Mammary epithelial cell (primary cell): ENCODE results near the gene F5.

Source experiments
- CTCF ChIP-seq, 2 donors: IDR thresholded peaks in 1 of 2; conservative IDR thresholded peaks in 1 of 2; 2 replicates each; pipeline ENCODE4 v1.5.1; 2011 to 2012; ENCODE audit warnings: inconsistent platforms in 2 of 2, low read length in 2 of 2, mild to moderate bottlenecking in 2 of 2, control low read depth in 1 of 2, low read depth in 1 of 2; ENCODE audit not compliant: insufficient read depth in 1 of 2; ENCODE audit errors: extremely low read depth in 1 of 2
- EZH2 ChIP-seq: IDR thresholded peaks from 2 replicates; pipeline ENCODE4 v1.6.1; 2012; ENCODE audit warnings: low read length, inconsistent platforms, borderline replicate concordance

- TF ChIP-seq CTCF (conservative IDR thresholded peaks at IDR 0.05 in 1 of 2, IDR thresholded peaks at IDR 0.05 in 1 of 2; ENCODE audit: extremely low read depth in 1 of 2, insufficient read depth in 1 of 2, low read depth in 1 of 2, low read length in 2 of 2) (no peak), EZH2 (no peak)
These were observed 57.1 kb downstream of the F5 start for GRCh38 chr1:169529068-169529642.
